Esophagus muscularis mucosa (tissue), 3 donors: Measurements from ENCODE around the gene CCDC201.
"Not testable (repeated sequence)": the region's sequence is repeated elsewhere in the genome, so short reads cannot be mapped to it uniquely, and the experiment has no call there.

Source experiments
- POLR2A ChIP-seq: fragments of 450-650 bp; IDR thresholded peaks from one replicate; pipeline ENCODE4 v1.6.1; 2017; ENCODE audit warnings: antibody characterized with exemption, moderate library complexity, mild to moderate bottlenecking, low read depth
- TF ChIP-seq, protein P1 (sequence below), 3 experiments: fragments of 200-600 bp in 2 of 3; fragments of 450-650 bp in 1 of 3; sonication (generic) in 2 of 3; IDR thresholded peaks; one replicate each; pipeline ENCODE4 v1.5.1; 2017 to 2019; ENCODE audit warnings: antibody characterized with exemption in 3 of 3, mild to moderate bottlenecking in 2 of 3, moderate library complexity in 1 of 3

DNA sequence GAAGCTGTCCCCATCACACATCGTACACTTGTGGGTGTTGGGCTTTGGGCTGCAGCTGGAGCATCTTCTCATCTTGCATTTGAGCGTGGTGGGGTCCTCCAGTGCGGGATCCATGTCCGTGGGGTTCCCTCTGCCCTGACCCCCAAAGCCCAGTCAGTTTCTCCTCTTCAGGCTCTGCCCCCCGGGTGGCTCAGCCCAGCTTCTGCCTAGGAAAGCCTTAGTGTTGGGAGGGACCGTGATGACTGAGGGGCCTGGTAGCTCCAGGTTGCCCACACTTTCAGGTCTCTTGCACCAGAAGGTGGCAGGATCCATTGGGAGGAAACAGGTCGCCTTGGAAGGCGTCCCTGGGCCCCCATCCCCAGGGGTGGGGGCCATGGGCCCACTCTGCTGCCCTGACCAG, 55.9 kb downstream of the CCDC201 start:
- TF ChIP-seq, protein P1, sequence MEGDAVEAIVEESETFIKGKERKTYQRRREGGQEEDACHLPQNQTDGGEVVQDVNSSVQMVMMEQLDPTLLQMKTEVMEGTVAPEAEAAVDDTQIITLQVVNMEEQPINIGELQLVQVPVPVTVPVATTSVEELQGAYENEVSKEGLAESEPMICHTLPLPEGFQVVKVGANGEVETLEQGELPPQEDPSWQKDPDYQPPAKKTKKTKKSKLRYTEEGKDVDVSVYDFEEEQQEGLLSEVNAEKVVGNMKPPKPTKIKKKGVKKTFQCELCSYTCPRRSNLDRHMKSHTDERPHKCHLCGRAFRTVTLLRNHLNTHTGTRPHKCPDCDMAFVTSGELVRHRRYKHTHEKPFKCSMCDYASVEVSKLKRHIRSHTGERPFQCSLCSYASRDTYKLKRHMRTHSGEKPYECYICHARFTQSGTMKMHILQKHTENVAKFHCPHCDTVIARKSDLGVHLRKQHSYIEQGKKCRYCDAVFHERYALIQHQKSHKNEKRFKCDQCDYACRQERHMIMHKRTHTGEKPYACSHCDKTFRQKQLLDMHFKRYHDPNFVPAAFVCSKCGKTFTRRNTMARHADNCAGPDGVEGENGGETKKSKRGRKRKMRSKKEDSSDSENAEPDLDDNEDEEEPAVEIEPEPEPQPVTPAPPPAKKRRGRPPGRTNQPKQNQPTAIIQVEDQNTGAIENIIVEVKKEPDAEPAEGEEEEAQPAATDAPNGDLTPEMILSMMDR (IDR thresholded peaks at IDR 0.05) = not testable (repeated sequence)
- not testable (repeated sequence) for TF ChIP-seq POLR2A
